GM18526 (cell line): ENCODE data around the gene ATP6V1E1.

Source experiments
- POLR2A ChIP-seq: IDR thresholded peaks from 3 replicates; pipeline ENCODE4 v1.6.1; 2011; ENCODE audit not compliant: insufficient read length; ENCODE audit errors: extremely low read depth

Gene ATP6V1E1

GRCh38 chr22:17563936-17564391 lies 64.6 kb downstream of the ATP6V1E1 start:
- TF ChIP-seq POLR2A = no peak

GRCh38 chr22:17562906-17563870 lies 65.4 kb downstream of the ATP6V1E1 start, which contains the start of gene SLC25A18:
Gene SLC25A18, plus strand, starts transcription at chr22:17563498. Its CDS starts 16,447 bp downstream, at chr22:17579945.
- TF ChIP-seq POLR2A = no peak

- no peak for TF ChIP-seq POLR2A
Observed at GRCh38 chr22:17559188-17559587, 69.4 kb downstream of the ATP6V1E1 start.

GRCh38 chr22:17554814-17555213 lies 73.7 kb downstream of the ATP6V1E1 start:
- no peak for TF ChIP-seq POLR2A

- TF ChIP-seq POLR2A = no peak
Observed at GRCh38 chr22:17552737-17553136, 75.8 kb downstream of the ATP6V1E1 start.

GRCh38 chr22:17549655-17550054 lies 78.9 kb downstream of the ATP6V1E1 start:
- no peak for TF ChIP-seq POLR2A

- TF ChIP-seq POLR2A = no peak
Observed at GRCh38 chr22:17549183-17549582, 79.4 kb downstream of the ATP6V1E1 start.

GRCh38 chr22:17548756-17549035 lies 79.9 kb downstream of the ATP6V1E1 start:
- TF ChIP-seq POLR2A = no peak

- TF ChIP-seq POLR2A = no peak
Observed at GRCh38 chr22:17548010-17548755, 80.4 kb downstream of the ATP6V1E1 start.

- TF ChIP-seq POLR2A = no peak
Observed at GRCh38 chr22:17542452-17542851, 86.1 kb downstream of the ATP6V1E1 start.
